H1 (cell line): ENCODE data around the gene RD3L. TPM values are rescaled to one million over a fixed set of nuclear protein-coding genes. Genes with fewer than 3 reads are reported as not detected.
A peak's percentile ranks its signal among the peaks of the same experiment; 100 is the strongest.

Experiments
- CTCF ChIA-PET: fragments of 300-600 bp; sonication (Branson Sonifier 250); formaldehyde crosslinking; loops from one replicate; lab custom pipeline; 2021; ENCODE audit not compliant: partially characterized antibody; lab: Charles Lee
- POLR2A ChIA-PET: fragments of 300-600 bp; sonication (Branson Sonifier 250); formaldehyde crosslinking; loops from one replicate; lab custom pipeline; 2021; ENCODE audit warnings: inconsistent platforms; ENCODE audit not compliant: partially characterized antibody; lab: Charles Lee
- DNase-seq, 2 experiments: peaks; one replicate each; pipeline versions ENCODE4 v3.0.0 to v3.0.0-alpha.2; 2010 to 2022; ENCODE audit warnings: low spot score in 2 of 2, low read depth in 1 of 2, mixed read lengths in 1 of 2
- FAIRE-seq: peaks from 2 replicates; lab custom pipeline; 2011; peaks lifted over from hg19 to GRCh38; lab: Jason Lieb, UNC
- H2AFZ ChIP-seq: 2 replicates; pipeline ENCODE4 v1.8.1; 2012; ENCODE audit warnings: low read length, inconsistent platforms
- H2AK5ac ChIP-seq: 2 replicates; pipeline ENCODE4 v1.6.1; 2013; ENCODE audit warnings: low read depth, low read length
- H2BK120ac ChIP-seq: replicated peaks from 2 replicates; pipeline ENCODE3; 2013; ENCODE audit warnings: low read depth, low read length, inconsistent platforms
- H2BK12ac ChIP-seq: 2 replicates; pipeline ENCODE4 v1.6.1; 2013; ENCODE audit warnings: low read depth, low read length
- H2BK15ac ChIP-seq: 2 replicates; pipeline ENCODE4 v1.6.1; 2013; ENCODE audit warnings: low read length
- H2BK20ac ChIP-seq: 2 replicates; pipeline ENCODE4 v1.6.1; 2013; ENCODE audit warnings: low read length
- H2BK5ac ChIP-seq: 2 replicates; pipeline ENCODE4 v1.6.1; 2013; ENCODE audit warnings: low read depth, low read length
- H3K14ac ChIP-seq: 2 replicates; pipeline ENCODE4 v1.6.1; 2013; ENCODE audit warnings: inconsistent platforms; ENCODE audit not compliant: insufficient read length
- H3K18ac ChIP-seq: 2 replicates; pipeline ENCODE4 v1.6.1; 2013; ENCODE audit warnings: low read length; ENCODE audit errors: extremely low read depth
- H3K23ac ChIP-seq: 2 replicates; pipeline ENCODE4 v1.6.1; 2013; ENCODE audit warnings: inconsistent platforms; ENCODE audit not compliant: insufficient read length
- H3K23me2 ChIP-seq: 2 replicates; pipeline ENCODE4 v1.6.1; 2013; ENCODE audit warnings: low read depth, low read length
- H3K27ac ChIP-seq: 2 replicates; pipeline ENCODE4 v1.6.1; 2011; ENCODE audit warnings: low read depth, low read length, inconsistent platforms
- H3K27me3 ChIP-seq, 4 experiments: replicated peaks in 1 of 4; 1 replicate in 1 of 4; 2 replicates in 3 of 4; pipeline versions ENCODE4 v1.6.1 to v1.8.1; 2011 to 2013; ENCODE audit warnings: low read length in 3 of 4, mild to moderate bottlenecking in 3 of 4, inconsistent platforms in 2 of 4, mixed read lengths in 2 of 4, moderate library complexity in 1 of 4; ENCODE audit not compliant: control insufficient read depth in 3 of 4, insufficient read depth in 3 of 4; ENCODE audit errors: extremely low read depth in 1 of 4
- H3K36me3 ChIP-seq, 4 experiments: 2 replicates each; pipeline versions ENCODE4 v1.6.1 to v1.8.1; 2011 to 2013; ENCODE audit warnings: mild to moderate bottlenecking in 4 of 4, low read length in 3 of 4, moderate library complexity in 2 of 4, control low read depth in 1 of 4, inconsistent platforms in 1 of 4; ENCODE audit not compliant: insufficient read depth in 4 of 4, control insufficient read depth in 2 of 4
- H3K4ac ChIP-seq: replicated peaks from 2 replicates; pipeline ENCODE3; 2013; ENCODE audit warnings: low read length, low read depth, mixed read lengths, inconsistent platforms; ENCODE audit not compliant: insufficient read length
- H3K4me1 ChIP-seq, 4 experiments: replicated peaks in 1 of 4; 1 replicate in 1 of 4; 2 replicates in 3 of 4; pipeline versions ENCODE4 v1.6.1 to v1.8.1; 2011 to 2013; ENCODE audit warnings: low read length in 3 of 4, inconsistent platforms in 2 of 4, mixed read lengths in 1 of 4; ENCODE audit not compliant: insufficient read depth in 4 of 4, control insufficient read depth in 3 of 4
- H3K4me2 ChIP-seq, 2 experiments: 2 replicates each; pipeline versions ENCODE4 v1.6.1 to v1.8.1; 2011 to 2013; ENCODE audit warnings: low read depth in 2 of 2, low read length in 2 of 2, control low read depth in 1 of 2, inconsistent platforms in 1 of 2, mild to moderate bottlenecking in 1 of 2; ENCODE audit not compliant: insufficient read depth in 1 of 2
- H3K4me3 ChIP-seq, 4 experiments: fragments of 200-600, 300-600 bp in 1 of 4; sonication (generic), shearing (Covaris generic), sonication (Bioruptor Twin) in 1 of 4; 2 replicates each; pipeline versions ENCODE4 v1.5.1 to v1.8.1; 2011 to 2016; ENCODE audit warnings: low read length in 4 of 4, low read depth in 3 of 4, control low read depth in 2 of 4, inconsistent platforms in 2 of 4, mild to moderate bottlenecking in 2 of 4, mixed read lengths in 1 of 4, moderate library complexity in 1 of 4; ENCODE audit not compliant: insufficient read depth in 2 of 4; ENCODE audit errors: extremely low read depth in 1 of 4
- H3K56ac ChIP-seq: replicated peaks from 2 replicates; pipeline ENCODE3; 2013; ENCODE audit warnings: low read depth, mild to moderate bottlenecking, mixed read lengths, low read length, inconsistent platforms; ENCODE audit not compliant: insufficient read length
- H3K79me1 ChIP-seq: 2 replicates; pipeline ENCODE4 v1.6.1; 2013; ENCODE audit warnings: low read depth, low read length, control low read depth
- H3K79me2 ChIP-seq, 2 experiments: 2 replicates each; pipeline versions ENCODE4 v1.6.1 to v1.8.1; 2012 to 2013; ENCODE audit warnings: low read length in 2 of 2, mild to moderate bottlenecking in 2 of 2, inconsistent platforms in 1 of 2; ENCODE audit not compliant: insufficient read depth in 2 of 2, control insufficient read depth in 1 of 2
- H3K9ac ChIP-seq, 4 experiments: replicated peaks in 1 of 4; 1 replicate in 1 of 4; 2 replicates in 3 of 4; pipeline versions ENCODE4 v1.6.1 to v1.8.1; 2011 to 2013; ENCODE audit warnings: low read depth in 3 of 4, low read length in 3 of 4, control low read depth in 2 of 4, mild to moderate bottlenecking in 2 of 4, moderate library complexity in 2 of 4, inconsistent platforms in 1 of 4; ENCODE audit errors: extremely low read depth in 1 of 4
- H3K9me3 ChIP-seq, 2 experiments: 2 replicates each; pipeline versions ENCODE4 v1.6.1 to v1.8.1; 2012 to 2013; ENCODE audit warnings: mild to moderate bottlenecking in 2 of 2, moderate library complexity in 2 of 2, control low read depth in 1 of 2, inconsistent platforms in 1 of 2, low read depth in 1 of 2, low read length in 1 of 2, mixed read lengths in 1 of 2; ENCODE audit not compliant: insufficient read depth in 2 of 2
- H4K20me1 ChIP-seq, 2 experiments: replicated peaks in 1 of 2; 2 replicates each; pipeline versions ENCODE3 to v1.8.1; 2011 to 2013; ENCODE audit warnings: inconsistent platforms in 2 of 2, low read length in 2 of 2, mild to moderate bottlenecking in 1 of 2; ENCODE audit not compliant: insufficient read depth in 2 of 2, control insufficient read depth in 1 of 2
- H4K5ac ChIP-seq: 2 replicates; pipeline ENCODE4 v1.6.1; 2013; ENCODE audit warnings: low read length, low read depth, mixed read lengths, inconsistent platforms; ENCODE audit not compliant: insufficient read length
- H4K8ac ChIP-seq: 2 replicates; pipeline ENCODE4 v1.8.0; 2013; ENCODE audit warnings: mild to moderate bottlenecking, moderate library complexity, low read length, inconsistent platforms; ENCODE audit not compliant: insufficient read depth; ENCODE audit errors: extremely low read depth
- H4K91ac ChIP-seq: replicated peaks from 2 replicates; pipeline ENCODE3; 2013; ENCODE audit warnings: low read length, mixed read lengths, inconsistent platforms; ENCODE audit not compliant: insufficient read length
- CBX5 ChIP-seq: fragments of 300-800, 300-1000 bp; sonication (generic); IDR thresholded peaks from 2 replicates; pipeline ENCODE4 v1.7.1; 2016; ENCODE audit warnings: antibody characterized with exemption, low read length, low read depth
- E2F6 ChIP-seq: IDR thresholded peaks from 2 replicates; pipeline ENCODE4 v1.6.1; 2012; ENCODE audit warnings: inconsistent platforms
- WGBS, 2 experiments: shearing (Covaris generic) in 1 of 2; methylation state at CpG; one replicate each; pipeline versions ENCODE4 v1.1.6 to v1.1.7; 2013 to 2015; ENCODE audit warnings: low lambda C conversion rate in 2 of 2, mixed read lengths in 2 of 2, inconsistent platforms in 1 of 2, low coverage in 1 of 2, missing lambda C conversion rate in 1 of 2; ENCODE audit not compliant: insufficient replicate concordance in 2 of 2, insufficient coverage in 1 of 2, insufficient read length in 1 of 2; ENCODE audit errors: extremely low coverage in 1 of 2, missing lambda C conversion rate in 1 of 2; 5-methylcytosine and 5-hydroxymethylcytosine counted together
- polyA plus RNA-seq, 7 experiments: library from polyadenylated mRNA; depleted of rRNA in 3 of 7; stranded (reverse) in 5 of 7; unstranded in 2 of 7; fragments of >200 nt in 5 of 7; fragments of 200-250 nt in 2 of 7; gene quantifications; 1 replicate in 5 of 7; 2 replicates in 1 of 7; 4 replicates in 1 of 7; pipeline versions ENCODE4 v1.2.1 to v1.2.3, GENCODE V29; 2011 to 2013; ENCODE audit warnings: missing spikeins in 2 of 7, mixed read lengths in 2 of 7
- total RNA-seq: library from RNA; stranded (reverse); fragmentation: NEBNext Ultra II Directional; extraction: Animal tissue kit (Norgen Biotek cat#: 25700); gene quantifications from 2 replicates; pipeline ENCODE4 v1.2.1, GENCODE V29; 2021

The RD3L gene
- total and polyA plus RNA-seq, 2 of the 8 experiments (the other 6 are each of a cell fraction or from before 2014, with no cell fraction given) = not detected

GRCh38 chr14:103896578-103896977, 45.8 kb downstream of the RD3L start:
- no peaks in the 10 kb centered on the region for H3K23me2 ChIP-seq
- H2BK20ac ChIP-seq = no peak overlapping the region
- no peak overlapping the region for H3K4me2 ChIP-seq
- no peak overlapping the region for H3K23ac ChIP-seq
- H3K27me3 ChIP-seq = no peaks in the 10 kb centered on the region
- no peak overlapping the region for H3K56ac ChIP-seq
- ChIA-PET CTCF (interaction anchor here (0.5 to 1.6 kb wide), 5 partner anchors 10 to 181 kb away, joined by 3 to 4 read pairs (median 3); no protein-coding TSS in a partner anchor), POLR2A (no interaction called here)
- H4K91ac ChIP-seq = no peak overlapping the region
- H2AK5ac ChIP-seq = 0 out of 2 replicates have a peak overlapping the region, but pooled peaks have one; percentile 40
- no peak overlapping the region for H2BK12ac ChIP-seq
- no peak overlapping the region for H2AFZ ChIP-seq
- H3K27ac ChIP-seq = no peak overlapping the region
- no peak overlapping the region for H3K4me3 ChIP-seq
- no peaks in the 10 kb centered on the region for H3K36me3 ChIP-seq
- no peak overlapping the region for H3K18ac ChIP-seq
- no peak overlapping the region for H4K8ac ChIP-seq
- H3K14ac ChIP-seq = no peak overlapping the region
- peak; percentile 63 for FAIRE-seq
- DNase-seq = no peak
- H3K4me1 ChIP-seq = no peaks in the 10 kb centered on the region
- no peak overlapping the region for H2BK15ac ChIP-seq
- H3K79me1 ChIP-seq = no peaks in the 10 kb centered on the region
- H3K9me3 ChIP-seq = peaks cover 0 to 3% of the 10 kb centered on the region in 2 experiments; a peak in 1 of 4 replicates
- H3K9ac ChIP-seq = no peak overlapping the region
- TF ChIP-seq E2F6 (peak; percentile 53; the same call in 1 of the 2 replicates), CBX5 (no peak)
- H3K79me2 ChIP-seq = no peaks in the 10 kb centered on the region
- no peak overlapping the region; the same call in 1 of the 2 replicates for H2BK5ac ChIP-seq
- H4K5ac ChIP-seq = no peak overlapping the region
- no peaks in the 10 kb centered on the region for H4K20me1 ChIP-seq
- WGBS, 2 experiments = 58% methylated on average over 6 of the region's 6 CpGs; no CpG with 5 or more reads in 1 of the 2 experiments
- no peak overlapping the region for H3K4ac ChIP-seq
- no peak overlapping the region for H2BK120ac ChIP-seq
